CD14-positive monocyte (primary cell): Measurements from ENCODE around the gene S100Z. TPM values are rescaled to one million over a fixed set of nuclear protein-coding genes. Genes with fewer than 3 reads are reported as not detected.
A peak's percentile ranks its signal among the peaks of the same experiment; 100 is the strongest.

Experiments
- DNase-seq, 3 donors: peaks; one replicate each; pipeline ENCODE4 v3.0.0-alpha.2; 2011 to 2022
- H2AFZ ChIP-seq: 2 replicates; pipeline ENCODE4 v1.6.0; 2012; ENCODE audit warnings: mild to moderate bottlenecking, low read depth, low read length, inconsistent platforms; ENCODE audit not compliant: insufficient read depth, poor library complexity, severe bottlenecking
- H3K27ac ChIP-seq, 2 donors: 1 replicate in 1 of 2; 2 replicates in 1 of 2; pipeline ENCODE4 v1.5.1; 2012 to 2013; ENCODE audit warnings: low read length in 2 of 2, control low read depth in 1 of 2, inconsistent platforms in 1 of 2, low read depth in 1 of 2, mild to moderate bottlenecking in 1 of 2
- H3K27me3 ChIP-seq, 2 donors: one replicate each; pipeline versions ENCODE4 v1.6.0 to v1.6.1; 2011 to 2013; ENCODE audit warnings: low read length in 2 of 2; ENCODE audit not compliant: control insufficient read depth in 2 of 2, insufficient read depth in 2 of 2
- H3K36me3 ChIP-seq, 2 donors: replicated peaks in 1 of 2; 1 replicate in 1 of 2; 2 replicates in 1 of 2; pipeline versions ENCODE4 v1.5.1 to v1.6.1; 2012 to 2013; ENCODE audit warnings: low read length in 2 of 2, control low read depth in 1 of 2, inconsistent platforms in 1 of 2, mild to moderate bottlenecking in 1 of 2; ENCODE audit not compliant: insufficient read depth in 2 of 2, control insufficient read depth in 1 of 2
- H3K4me1 ChIP-seq, 2 donors: 1 replicate in 1 of 2; 2 replicates in 1 of 2; pipeline versions ENCODE4 v1.5.1 to v1.6.1; 2012 to 2013; ENCODE audit warnings: low read length in 2 of 2, control low read depth in 1 of 2, inconsistent platforms in 1 of 2, mild to moderate bottlenecking in 1 of 2, moderate library complexity in 1 of 2; ENCODE audit not compliant: insufficient read depth in 2 of 2, control insufficient read depth in 1 of 2
- H3K4me2 ChIP-seq: replicated peaks from 2 replicates; pipeline ENCODE3; 2012; ENCODE audit warnings: low read length, moderate library complexity, mild to moderate bottlenecking; ENCODE audit not compliant: poor library complexity, severe bottlenecking; ENCODE audit errors: extremely low read depth
- H3K4me3 ChIP-seq, 3 experiments: fragments of 200-600 bp in 1 of 3; sonication (generic) in 1 of 3; replicated peaks in 1 of 3; 1 replicate in 2 of 3; 2 replicates in 1 of 3; pipeline ENCODE4 v1.5.1; 2011 to 2013; ENCODE audit warnings: low read length in 3 of 3, mild to moderate bottlenecking in 3 of 3, control low read depth in 2 of 3, low read depth in 2 of 3, inconsistent platforms in 1 of 3, moderate library complexity in 1 of 3
- H3K79me2 ChIP-seq: 2 replicates; pipeline ENCODE4 v1.6.0; 2012; ENCODE audit warnings: mild to moderate bottlenecking, control low read depth, inconsistent platforms, low read length, moderate library complexity; ENCODE audit not compliant: insufficient read depth
- H3K9ac ChIP-seq: 2 replicates; pipeline ENCODE4 v1.6.0; 2017; ENCODE audit warnings: low read length, mild to moderate bottlenecking; ENCODE audit not compliant: insufficient read depth, poor library complexity, severe bottlenecking
- H3K9me3 ChIP-seq, 2 donors: replicated peaks in 1 of 2; 1 replicate in 1 of 2; 2 replicates in 1 of 2; pipeline versions ENCODE4 v1.5.1 to v1.6.1; 2012 to 2013; ENCODE audit warnings: low read length in 2 of 2, control low read depth in 1 of 2; ENCODE audit not compliant: control insufficient read depth in 1 of 2, insufficient read depth in 1 of 2
- H4K20me1 ChIP-seq: 2 replicates; pipeline ENCODE4 v1.6.0; 2012; ENCODE audit warnings: mild to moderate bottlenecking, low read length, control low read depth, moderate library complexity; ENCODE audit not compliant: insufficient read depth
- H3K27ac Mint-ChIP-seq, 7 donors: one replicate each; pipeline ENCODE4 v1.8.0; 2020; ENCODE audit warnings: mild to moderate bottlenecking in 7 of 7, mixed read lengths in 7 of 7, moderate library complexity in 6 of 7, inconsistent platforms in 2 of 7
- H3K27me3 Mint-ChIP-seq, 3 donors: one replicate each; pipeline ENCODE4 v1.8.0; 2021 to 2022; ENCODE audit warnings: low read depth in 3 of 3, mild to moderate bottlenecking in 3 of 3, mixed read lengths in 3 of 3, moderate library complexity in 3 of 3, inconsistent platforms in 1 of 3
- H3K36me3 Mint-ChIP-seq, 2 donors: one replicate each; pipeline ENCODE4 v1.8.0; 2020; ENCODE audit warnings: mixed read lengths in 2 of 2, inconsistent platforms in 1 of 2, mild to moderate bottlenecking in 1 of 2
- H3K4me1 Mint-ChIP-seq: one replicate; pipeline ENCODE4 v1.8.0; 2020; ENCODE audit warnings: mild to moderate bottlenecking, mixed read lengths
- H3K4me3 Mint-ChIP-seq, 2 donors: one replicate each; pipeline ENCODE4 v1.8.0; 2020; ENCODE audit warnings: mild to moderate bottlenecking in 2 of 2, mixed read lengths in 2 of 2, moderate library complexity in 1 of 2
- H3K9me3 Mint-ChIP-seq, 7 donors: one replicate each; pipeline ENCODE4 v1.8.0; 2020 to 2022; ENCODE audit warnings: mixed read lengths in 7 of 7, mild to moderate bottlenecking in 6 of 7, moderate library complexity in 6 of 7, inconsistent platforms in 2 of 7
- WGBS: methylation state at CpG from one replicate; pipeline ENCODE4 v1.1.5; 2013; ENCODE audit warnings: missing lambda C conversion rate; ENCODE audit not compliant: insufficient coverage; 5-methylcytosine and 5-hydroxymethylcytosine counted together
- intact Hi-C, 2 donors: fragments of 100-400 bp; cut with micrococcal nuclease; formaldehyde crosslinking; loops; one replicate each; pipeline versions ENCODE4 v1.15.0 to v1.15.1; 2023
- polyA plus RNA-seq, 3 donors: library from polyadenylated mRNA; depleted of rRNA in 1 of 3; unstranded in 2 of 3; stranded (reverse) in 1 of 3; fragments of 300-500 nt in 2 of 3; fragments of >200 nt in 1 of 3; fragmentation: Illumina TruSeq in 2 of 3; gene quantifications; 1 replicate in 2 of 3; 2 replicates in 1 of 3; pipeline ENCODE4 v1.2.3, GENCODE V29; 2012 to 2021
- TF ChIP-seq, protein P1 (sequence below): fragments of 200-600 bp; IDR thresholded peaks from one replicate; pipeline ENCODE4 v1.8.0; 2022; ENCODE audit warnings: antibody characterized with exemption, mild to moderate bottlenecking

Gene S100Z
- polyA plus RNA-seq, 3 donors, result 13.4 to 39.3 (median 21.2) TPM

DNA sequence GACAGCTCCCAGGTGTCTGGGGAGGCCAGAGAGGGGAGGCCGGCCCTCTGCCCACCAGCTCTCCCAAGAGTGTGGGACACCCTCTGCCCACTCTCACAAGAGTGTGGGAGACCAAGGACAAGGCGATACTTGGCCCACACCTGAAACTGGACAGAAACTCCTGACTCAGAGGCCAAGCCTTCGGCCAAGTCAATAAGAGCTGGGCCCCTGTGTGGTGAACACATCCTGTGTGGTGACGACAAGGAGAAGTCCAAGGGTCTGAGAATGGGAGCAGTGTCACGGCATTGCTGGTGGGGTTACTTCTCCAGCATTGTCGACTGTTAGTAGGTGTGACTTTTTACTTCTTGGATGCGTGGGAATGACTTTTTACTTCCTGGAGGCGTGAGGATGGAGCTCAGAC lies 45.5 kb upstream of the S100Z start:
- H3K36me3 Mint-ChIP-seq, result no peaks in the 10 kb centered on the region
- no peaks in the 10 kb centered on the region for H3K9me3 ChIP-seq
- intact Hi-C loops, result no loop called here
- no peak for DNase-seq
- no peak overlapping the region for H3K4me2 ChIP-seq
- no peak overlapping the region for H3K27ac Mint-ChIP-seq
- peaks cover 0 to 6% (median 4%) of the 10 kb centered on the region in 3 donors for H3K27me3 Mint-ChIP-seq
- WGBS, result 43% methylated on average over 6 of the region's 8 CpGs
- H3K79me2 ChIP-seq, result no peaks in the 10 kb centered on the region
- peaks cover 0 to 1% (median 0%) of the 10 kb centered on the region in 7 donors for H3K9me3 Mint-ChIP-seq
- no peak overlapping the region for H3K27ac ChIP-seq
- H3K4me1 ChIP-seq, result peaks cover 0 to 6% of the 10 kb centered on the region in 2 donors
- no peak overlapping the region for H2AFZ ChIP-seq
- no peak overlapping the region for H3K9ac ChIP-seq
- H4K20me1 ChIP-seq, result no peaks in the 10 kb centered on the region
- no peaks in the 10 kb centered on the region for H3K36me3 ChIP-seq
- TF ChIP-seq, protein P1, sequence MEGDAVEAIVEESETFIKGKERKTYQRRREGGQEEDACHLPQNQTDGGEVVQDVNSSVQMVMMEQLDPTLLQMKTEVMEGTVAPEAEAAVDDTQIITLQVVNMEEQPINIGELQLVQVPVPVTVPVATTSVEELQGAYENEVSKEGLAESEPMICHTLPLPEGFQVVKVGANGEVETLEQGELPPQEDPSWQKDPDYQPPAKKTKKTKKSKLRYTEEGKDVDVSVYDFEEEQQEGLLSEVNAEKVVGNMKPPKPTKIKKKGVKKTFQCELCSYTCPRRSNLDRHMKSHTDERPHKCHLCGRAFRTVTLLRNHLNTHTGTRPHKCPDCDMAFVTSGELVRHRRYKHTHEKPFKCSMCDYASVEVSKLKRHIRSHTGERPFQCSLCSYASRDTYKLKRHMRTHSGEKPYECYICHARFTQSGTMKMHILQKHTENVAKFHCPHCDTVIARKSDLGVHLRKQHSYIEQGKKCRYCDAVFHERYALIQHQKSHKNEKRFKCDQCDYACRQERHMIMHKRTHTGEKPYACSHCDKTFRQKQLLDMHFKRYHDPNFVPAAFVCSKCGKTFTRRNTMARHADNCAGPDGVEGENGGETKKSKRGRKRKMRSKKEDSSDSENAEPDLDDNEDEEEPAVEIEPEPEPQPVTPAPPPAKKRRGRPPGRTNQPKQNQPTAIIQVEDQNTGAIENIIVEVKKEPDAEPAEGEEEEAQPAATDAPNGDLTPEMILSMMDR, result no peak
- peaks cover 17% of the 10 kb centered on the region for H3K4me1 Mint-ChIP-seq
- H3K27me3 ChIP-seq, result no peaks in the 10 kb centered on the region
- H3K4me3 ChIP-seq, result no peak overlapping the region
- H3K4me3 Mint-ChIP-seq, result no peak overlapping the region

DNA sequence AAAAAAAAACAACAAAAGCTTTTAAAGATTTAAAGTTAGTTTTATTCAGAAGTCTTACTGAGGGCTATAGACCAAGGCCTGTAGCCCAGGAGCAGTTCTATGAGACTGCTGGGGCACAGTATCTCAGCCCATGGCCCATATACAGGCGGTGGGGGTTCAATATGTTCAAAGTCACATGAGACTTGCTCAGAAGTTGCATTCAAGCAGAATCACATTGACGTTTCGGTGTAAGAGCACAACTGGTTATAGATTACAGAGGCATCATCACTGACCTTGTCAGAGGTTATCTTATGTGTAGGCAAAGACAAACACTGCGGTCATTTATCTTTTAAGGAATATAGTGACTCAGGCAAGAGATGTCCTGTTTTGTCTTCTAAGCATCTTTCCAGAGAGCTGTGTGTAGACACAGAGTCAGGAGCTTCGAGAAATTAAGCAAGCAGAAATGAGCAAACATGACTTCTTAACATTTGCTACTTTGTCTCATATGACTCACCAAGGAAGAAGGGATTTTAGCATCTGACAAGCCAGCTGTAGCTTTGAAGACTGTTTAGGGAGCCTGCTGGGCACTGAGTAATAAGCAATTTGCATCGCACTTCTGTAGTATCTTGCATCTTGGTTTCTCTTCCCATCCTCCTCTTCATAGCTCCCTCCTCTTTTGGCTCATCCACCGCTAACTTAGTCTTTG lies 43.9 kb upstream of the S100Z start:
- Histone ChIP-seq H3K9ac (no peak overlapping the region), H3K27ac (no peak overlapping the region), H3K9me3 (no peaks in the 10 kb centered on the region), H3K4me2 (no peak overlapping the region), H4K20me1 (no peaks in the 10 kb centered on the region), H3K4me3 (no peak overlapping the region), H2AFZ (no peak overlapping the region), H3K4me1 (peaks cover 0 to 6% of the 10 kb centered on the region in 2 donors), H3K36me3 (no peaks in the 10 kb centered on the region), H3K79me2 (no peaks in the 10 kb centered on the region), H3K27me3 (no peaks in the 10 kb centered on the region)
- Mint-ChIP-seq H3K9me3 (peaks cover 0 to 1% (median 0%) of the 10 kb centered on the region in 7 donors), H3K36me3 (no peaks in the 10 kb centered on the region), H3K4me1 (peaks cover 16% of the 10 kb centered on the region), H3K27ac (peak overlapping the region in 1 of 7 donors; percentile 32), H3K27me3 (peaks cover 0 to 6% (median 4%) of the 10 kb centered on the region in 3 donors), H3K4me3 (no peak overlapping the region)
- WGBS, result 100% methylated on average over 5 of the region's 7 CpGs
- intact Hi-C loops, result no loop called here
- TF ChIP-seq, protein P1, result no peak
- DNase-seq, result peak in 2 of 3 donors; percentile 5 to 16
